Endothelial cell of hepatic sinusoid (primary cell): ENCODE measurements around the gene GAGE12D.
"Not testable (repeated sequence)": the region's sequence is repeated elsewhere in the genome, so short reads cannot be mapped to it uniquely, and the experiment has no call there.

Experiments used
- in situ Hi-C: cut with HindIII; loops from 2 replicates; pipeline ENCODE4 v1.10.0; 2017; ENCODE audit warnings: low sequenced_read_pairs

GAGE12D gene

GRCh38 chrX:49541433-49541832 is at the start of gene GAGE12D:
GAGE12D (plus strand) TSS chrX:49541733; CDS start chrX:49542888, 1,155 bp downstream.
- in situ Hi-C loops: not testable (repeated sequence)

- in situ Hi-C loops: not testable (repeated sequence)
Measured at GRCh38 chrX:49531877-49532276, 9.7 kb upstream of the GAGE12D start, which contains the start of gene GAGE12C. GAGE12C (plus strand) TSS chrX:49532177; CDS start chrX:49533332, 1,155 bp downstream.

GRCh38 chrX:49550989-49551388 is 9.5 kb downstream of the GAGE12D start, which contains the start of gene GAGE12E:
GAGE12E (plus strand) TSS chrX:49551289; CDS start chrX:49552444, 1,155 bp downstream.
- in situ Hi-C loops: not testable (repeated sequence)

GRCh38 chrX:49560542-49560941 is 19.0 kb downstream of the GAGE12D start, which contains the start of gene GAGE12F:
GAGE12F (plus strand) TSS chrX:49560842; CDS start chrX:49561997, 1,155 bp downstream.
- in situ Hi-C loops: not testable (repeated sequence)

- in situ Hi-C loops: not testable (repeated sequence)
Measured at GRCh38 chrX:49568728-49569127, 27.2 kb downstream of the GAGE12D start.

- in situ Hi-C loops: not testable (repeated sequence)
Measured at GRCh38 chrX:49569152-49569551, 27.6 kb downstream of the GAGE12D start.

GRCh38 chrX:49570100-49570499 is 28.6 kb downstream of the GAGE12D start, which contains the start of gene GAGE12G:
GAGE12G (plus strand) TSS chrX:49570400; CDS start chrX:49571555, 1,155 bp downstream.
- in situ Hi-C loops: not testable (repeated sequence)

- in situ Hi-C loops: not testable (repeated sequence)
Measured at GRCh38 chrX:49579649-49580048, 38.1 kb downstream of the GAGE12D start, which contains the start of gene GAGE12H. GAGE12H (plus strand) TSS chrX:49579949; CDS start chrX:49581104, 1,155 bp downstream.

GRCh38 chrX:49589196-49589595 is 47.7 kb downstream of the GAGE12D start, which contains the start of gene GAGE2A:
GAGE2A (plus strand) TSS chrX:49589496; CDS start chrX:49590651, 1,155 bp downstream.
- in situ Hi-C loops: not testable (repeated sequence)

- in situ Hi-C loops: not testable (repeated sequence)
Measured at GRCh38 chrX:49589769-49590478, 48.4 kb downstream of the GAGE12D start.

- in situ Hi-C loops: not testable (repeated sequence)
Measured at GRCh38 chrX:49590488-49590887, 49.0 kb downstream of the GAGE12D start.
